Measurements from ENCODE around the gene DUSP14.

DNA sequence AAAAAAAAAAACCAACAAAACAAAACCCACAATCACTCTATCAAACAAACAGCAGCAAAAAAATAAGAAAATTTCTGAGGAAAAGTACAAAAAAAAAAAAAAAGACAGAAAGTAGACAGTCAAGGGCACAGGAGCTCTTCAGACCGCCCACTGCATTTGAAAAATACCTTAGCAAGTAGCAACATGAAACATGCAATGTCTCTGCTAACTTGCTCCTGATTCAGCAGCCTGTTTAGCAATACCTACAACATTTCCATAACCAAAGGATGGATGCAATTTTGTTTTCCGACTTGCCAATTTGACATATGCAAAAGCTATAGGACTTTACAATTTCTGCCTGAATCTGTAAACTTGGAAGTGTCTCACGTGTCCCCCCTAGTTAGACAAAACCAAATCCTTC is 62.1 kb downstream of the DUSP14 start:
- TF ChIP-seq, protein P1, sequence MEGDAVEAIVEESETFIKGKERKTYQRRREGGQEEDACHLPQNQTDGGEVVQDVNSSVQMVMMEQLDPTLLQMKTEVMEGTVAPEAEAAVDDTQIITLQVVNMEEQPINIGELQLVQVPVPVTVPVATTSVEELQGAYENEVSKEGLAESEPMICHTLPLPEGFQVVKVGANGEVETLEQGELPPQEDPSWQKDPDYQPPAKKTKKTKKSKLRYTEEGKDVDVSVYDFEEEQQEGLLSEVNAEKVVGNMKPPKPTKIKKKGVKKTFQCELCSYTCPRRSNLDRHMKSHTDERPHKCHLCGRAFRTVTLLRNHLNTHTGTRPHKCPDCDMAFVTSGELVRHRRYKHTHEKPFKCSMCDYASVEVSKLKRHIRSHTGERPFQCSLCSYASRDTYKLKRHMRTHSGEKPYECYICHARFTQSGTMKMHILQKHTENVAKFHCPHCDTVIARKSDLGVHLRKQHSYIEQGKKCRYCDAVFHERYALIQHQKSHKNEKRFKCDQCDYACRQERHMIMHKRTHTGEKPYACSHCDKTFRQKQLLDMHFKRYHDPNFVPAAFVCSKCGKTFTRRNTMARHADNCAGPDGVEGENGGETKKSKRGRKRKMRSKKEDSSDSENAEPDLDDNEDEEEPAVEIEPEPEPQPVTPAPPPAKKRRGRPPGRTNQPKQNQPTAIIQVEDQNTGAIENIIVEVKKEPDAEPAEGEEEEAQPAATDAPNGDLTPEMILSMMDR (IDR thresholded peaks at IDR 0.05 in 8 of 11, conservative IDR thresholded peaks at IDR 0.05 in 3 of 11), result no peak
- no peak for TF ChIP-seq POLR2A (IDR thresholded peaks at IDR 0.05)
- no peak for TF ChIP-seq POLR2AphosphoS5 (IDR thresholded peaks at IDR 0.05)

Data from spleen (tissue), 7 donors.